GM12891 (cell line): ENCODE data around the gene FAM186B.

Experiments
- DNase-seq: peaks from one replicate; pipeline ENCODE4 v3.0.0; 2011; ENCODE audit warnings: low spot score; ENCODE audit not compliant: insufficient read length
- FAIRE-seq: peaks from 2 replicates; lab custom pipeline; 2011; peaks lifted over from hg19 to GRCh38; lab: Jason Lieb, UNC
- PAX5 ChIP-seq: IDR thresholded peaks from 2 replicates; pipeline ENCODE4 v1.6.1; 2011; ENCODE audit warnings: low read length, moderate library complexity, mild to moderate bottlenecking; ENCODE audit not compliant: insufficient read depth, severe bottlenecking
- POLR2A ChIP-seq: IDR thresholded peaks from 2 replicates; pipeline ENCODE4 v1.6.1; 2011; ENCODE audit warnings: low read depth, low read length, control low read depth
- POLR2AphosphoS5 ChIP-seq: IDR thresholded peaks from 2 replicates; pipeline ENCODE4 v1.6.1; 2011; ENCODE audit warnings: low read depth, low read length, control low read depth
- POU2F2 ChIP-seq: IDR thresholded peaks from 2 replicates; pipeline ENCODE4 v1.6.1; 2011; ENCODE audit warnings: low read depth, mild to moderate bottlenecking, control low read depth, low read length, moderate library complexity
- SPI1 ChIP-seq: IDR thresholded peaks from 2 replicates; pipeline ENCODE4 v1.6.1; 2011; ENCODE audit warnings: low read depth, low read length, control low read depth
- TAF1 ChIP-seq: IDR thresholded peaks from 2 replicates; pipeline ENCODE4 v1.6.1; 2011; ENCODE audit warnings: low read depth, low read length, control low read depth

FAM186B gene

GRCh38 chr12:49547090-49547690 is 58.2 kb downstream of the FAM186B start:
- FAIRE-seq = no peak

GRCh38 chr12:49546481-49546880 is 59.0 kb downstream of the FAM186B start:
- no peak for DNase-seq
- no peak for FAIRE-seq
- TF ChIP-seq TAF1 = no peak
- TF ChIP-seq POLR2AphosphoS5 = no peak
- no peak for TF ChIP-seq POLR2A
- TF ChIP-seq PAX5 = no peak
- TF ChIP-seq SPI1 = no peak
- no peak for TF ChIP-seq POU2F2

More at GRCh38 chr12:49547090-49547690, 58.2 kb downstream of the FAM186B start:
- DNase-seq = no peak
- TF ChIP-seq PAX5 (no peak), TAF1 (no peak), POLR2A (no peak), SPI1 (no peak), POLR2AphosphoS5 (no peak), POU2F2 (no peak)

DNA sequence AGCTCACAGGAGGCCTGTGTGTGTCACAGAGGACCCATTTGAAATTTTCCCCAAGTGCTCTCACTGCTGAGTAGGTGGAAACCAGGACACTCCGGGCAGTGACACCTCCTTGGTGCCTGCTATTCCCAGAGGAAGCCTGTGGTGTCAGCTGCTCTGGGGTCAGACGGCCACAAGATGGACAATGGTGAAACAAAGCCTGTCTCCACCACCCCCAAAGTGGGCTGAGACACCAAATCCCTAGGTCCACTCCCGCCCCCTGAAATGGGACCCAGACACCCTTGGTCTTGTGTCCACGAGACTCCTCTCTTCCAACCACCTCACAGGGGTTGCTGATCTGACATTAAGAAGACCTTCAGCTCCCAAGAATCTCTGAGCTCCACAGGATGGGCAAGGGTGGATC is 59.6 kb downstream of the FAM186B start:
- no peak for DNase-seq
- TF ChIP-seq PAX5 = no peak
- TF ChIP-seq POLR2A = no peak
- TF ChIP-seq POU2F2 = no peak
- no peak for TF ChIP-seq SPI1
- TF ChIP-seq TAF1 = no peak
- no peak for TF ChIP-seq POLR2AphosphoS5
- no peak for FAIRE-seq

DNA sequence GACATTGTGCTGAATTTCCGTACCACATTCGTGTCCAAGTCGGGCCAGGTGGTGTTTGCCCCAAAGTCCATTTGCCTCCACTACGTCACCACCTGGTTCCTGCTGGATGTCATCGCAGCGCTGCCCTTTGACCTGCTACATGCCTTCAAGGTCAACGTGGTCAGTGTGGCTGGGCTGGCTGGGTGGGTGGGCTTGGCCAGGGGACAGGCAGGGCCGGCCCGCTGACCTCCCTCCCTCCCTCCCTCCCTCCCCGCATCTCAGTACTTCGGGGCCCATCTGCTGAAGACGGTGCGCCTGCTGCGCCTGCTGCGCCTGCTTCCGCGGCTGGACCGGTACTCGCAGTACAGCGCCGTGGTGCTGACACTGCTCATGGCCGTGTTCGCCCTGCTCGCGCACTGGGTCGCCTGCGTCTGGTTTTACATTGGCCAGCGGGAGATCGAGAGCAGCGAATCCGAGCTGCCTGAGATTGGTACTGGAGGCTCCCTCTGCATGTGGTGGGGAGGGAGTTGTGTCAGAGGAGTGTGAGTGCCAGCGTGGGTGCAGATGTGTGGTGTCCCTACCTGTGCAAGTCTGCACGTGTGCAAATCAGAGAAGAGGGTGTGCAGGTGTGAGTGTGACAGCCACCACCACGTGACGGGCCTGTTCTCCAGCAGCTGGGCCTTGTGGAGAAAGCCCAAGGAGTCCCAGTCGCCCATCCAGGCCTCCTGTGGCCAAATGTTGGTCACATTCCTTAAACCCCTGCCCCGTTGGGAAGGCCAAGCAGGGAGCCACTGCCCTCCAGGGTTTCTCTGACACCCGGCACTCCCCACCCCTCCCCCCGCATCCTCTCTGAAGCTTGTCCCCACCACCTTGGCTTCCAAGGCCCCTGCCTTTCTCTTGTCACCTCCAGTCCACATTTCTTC is 61.3 kb downstream of the FAM186B start:
- FAIRE-seq (no peak), DNase-seq (no peak)
- no peak for TF ChIP-seq SPI1
- no peak for TF ChIP-seq POU2F2
- no peak for TF ChIP-seq POLR2A
- no peak for TF ChIP-seq PAX5
- no peak for TF ChIP-seq POLR2AphosphoS5
- no peak for TF ChIP-seq TAF1

- DNase-seq (no peak), FAIRE-seq (no peak)
- TF ChIP-seq POU2F2 = no peak
- TF ChIP-seq SPI1 = no peak
- no peak for TF ChIP-seq TAF1
- TF ChIP-seq POLR2AphosphoS5 = no peak
- no peak for TF ChIP-seq PAX5
- TF ChIP-seq POLR2A = no peak
These were observed 62.1 kb downstream of the FAM186B start for GRCh38 chr12:49543221-49543913.

DNA sequence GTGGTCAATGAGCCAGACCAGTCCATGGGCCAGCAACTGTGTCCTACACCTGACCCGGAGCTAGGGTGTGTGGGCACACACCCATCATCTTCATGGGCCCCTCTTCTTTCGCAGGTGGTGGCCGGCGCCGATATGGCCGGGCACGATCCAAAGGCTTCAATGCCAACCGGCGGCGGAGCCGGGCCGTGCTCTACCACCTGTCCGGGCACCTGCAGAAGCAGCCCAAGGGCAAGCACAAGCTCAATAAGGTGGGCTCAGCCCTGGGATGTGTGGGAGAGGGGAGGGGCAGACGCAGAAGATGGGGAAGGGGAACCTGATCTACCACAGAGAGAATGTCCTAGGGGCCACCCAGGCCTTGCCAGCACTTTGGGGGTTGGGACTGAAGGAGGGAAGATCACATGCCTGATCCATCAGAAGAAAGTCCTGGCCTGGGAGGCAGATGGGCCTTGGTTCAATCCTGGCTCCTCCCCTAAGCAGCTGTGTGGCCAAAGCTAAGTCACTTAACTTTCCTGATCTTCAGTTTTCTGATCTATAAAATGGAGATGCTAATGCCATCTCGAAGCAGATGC is 62.8 kb downstream of the FAM186B start:
- TF ChIP-seq POU2F2 (no peak), SPI1 (no peak), POLR2AphosphoS5 (no peak), PAX5 (no peak), TAF1 (no peak), POLR2A (no peak)
- no peak for FAIRE-seq
- no peak for DNase-seq

GRCh38 chr12:49541911-49542505 is 63.4 kb downstream of the FAM186B start:
- FAIRE-seq = peak; percentile 9

GRCh38 chr12:49541140-49541861 is 64.1 kb downstream of the FAM186B start:
- TF ChIP-seq POLR2AphosphoS5 (no peak), TAF1 (no peak), POLR2A (no peak), SPI1 (no peak), POU2F2 (no peak), PAX5 (no peak)
- no peak for DNase-seq
- FAIRE-seq = no peak

More at GRCh38 chr12:49541911-49542505, 63.4 kb downstream of the FAM186B start:
- TF ChIP-seq PAX5 = no peak
- TF ChIP-seq POLR2AphosphoS5 = no peak
- TF ChIP-seq POU2F2 = no peak
- TF ChIP-seq TAF1 = no peak
- no peak for TF ChIP-seq POLR2A
- no peak for TF ChIP-seq SPI1
- DNase-seq = no peak
